Stimulated activated naive CD4-positive, alpha-beta T cell treated with Interleukin-2 at 50 U/mL for 16 hours (primary cell): Measurements from ENCODE around the gene SERTAD2.

Source experiments
- DNase-seq: peaks from one replicate; lab custom pipeline; 2025; lab: John Stamatoyannopoulos, UW

The SERTAD2 gene

DNA sequence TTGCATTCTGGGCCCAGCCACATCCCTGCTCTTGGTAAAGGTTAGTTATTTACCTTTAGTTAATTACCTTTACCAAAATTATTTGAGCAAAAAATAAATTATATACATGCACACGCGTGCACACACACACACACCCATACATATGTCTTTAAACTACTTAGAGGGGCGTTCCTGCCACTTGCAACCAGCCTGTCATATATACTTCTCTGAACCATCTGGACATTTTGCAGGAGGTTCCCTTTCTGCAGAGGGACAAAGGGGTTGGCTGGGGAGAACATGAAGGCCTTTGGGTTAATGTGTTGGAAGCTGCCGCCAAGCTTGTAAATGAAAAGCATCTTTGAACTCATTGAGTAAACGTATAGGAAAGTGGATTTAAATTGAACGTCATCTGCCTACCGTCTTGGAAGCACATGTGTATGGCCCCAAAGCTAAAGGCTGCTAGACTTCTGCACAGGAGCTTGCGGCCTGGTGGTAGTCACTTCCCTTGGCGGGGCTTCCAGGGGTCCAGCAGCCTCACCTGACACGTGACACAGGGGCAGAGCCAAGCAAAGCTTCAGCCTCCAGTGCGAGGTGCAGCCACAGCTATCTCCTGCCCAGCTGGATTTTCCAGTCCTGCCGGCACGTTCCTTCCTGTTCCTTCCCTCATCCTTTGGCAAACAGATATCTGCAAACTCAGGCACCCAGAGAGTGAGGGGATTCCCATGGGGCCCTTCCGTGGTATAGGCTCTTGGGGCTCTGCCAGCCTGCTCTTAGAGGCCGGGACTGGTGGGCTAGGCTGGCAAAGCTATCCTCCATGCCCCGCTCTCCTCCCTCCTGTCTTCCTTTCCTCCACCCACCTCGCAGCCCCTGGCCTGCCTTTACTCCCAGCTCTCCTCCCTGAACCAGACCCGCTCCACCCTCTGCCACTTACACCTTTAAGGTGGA, 46.1 kb downstream of the SERTAD2 start:
- DNase-seq: no peak

GRCh38 chr2:64606479-64607363, 47.0 kb downstream of the SERTAD2 start:
- peak; percentile 88 for DNase-seq

DNA sequence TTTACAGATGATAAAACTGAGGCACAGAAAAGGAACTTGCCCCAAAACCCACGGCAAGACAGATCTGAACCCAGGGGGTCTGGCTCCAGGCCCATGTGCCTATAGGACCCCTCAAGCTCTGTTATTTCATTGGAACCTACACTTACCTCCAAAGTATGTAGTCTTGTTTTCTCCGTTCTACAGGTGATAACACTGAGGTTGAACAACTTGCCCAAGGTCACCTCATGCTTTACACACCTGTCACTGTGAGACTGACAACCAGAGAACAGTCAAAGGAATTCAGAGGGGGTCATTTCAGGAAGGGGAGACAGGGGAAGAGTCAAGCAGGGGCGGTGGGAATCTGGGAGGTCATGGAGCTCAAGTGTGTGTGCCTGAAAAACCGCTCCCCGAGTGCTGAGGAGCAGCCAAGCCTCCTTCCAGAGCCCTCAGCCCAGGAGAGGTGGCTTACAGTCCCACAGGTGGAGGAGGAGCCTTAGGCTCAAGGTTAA, 47.7 kb downstream of the SERTAD2 start:
- no peak for DNase-seq

DNA sequence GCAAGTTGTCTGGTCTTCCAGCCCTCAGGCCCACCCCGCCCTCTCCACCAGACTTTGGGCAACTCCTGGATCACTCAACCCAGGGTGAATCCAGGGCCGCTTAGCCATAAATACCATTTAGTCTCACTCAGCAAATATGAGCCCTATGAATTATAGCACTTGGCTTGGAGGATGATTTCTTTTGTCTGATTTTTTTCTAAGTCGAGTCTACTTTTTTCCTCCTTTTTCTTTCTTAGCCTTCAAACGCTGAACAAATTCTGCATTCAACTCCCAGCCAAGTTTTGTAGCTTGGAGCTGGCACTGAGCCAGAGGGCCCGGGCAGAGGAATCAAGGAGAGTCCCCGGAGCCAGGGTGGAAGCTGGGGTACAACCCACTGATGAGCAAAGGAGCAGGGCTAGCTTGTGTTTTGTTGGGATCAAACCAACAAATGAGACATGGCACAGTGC, 48.7 kb downstream of the SERTAD2 start:
- no peak for DNase-seq

- DNase-seq: no peak
These were observed 49.6 kb downstream of the SERTAD2 start for GRCh38 chr2:64604155-64604554.

DNA sequence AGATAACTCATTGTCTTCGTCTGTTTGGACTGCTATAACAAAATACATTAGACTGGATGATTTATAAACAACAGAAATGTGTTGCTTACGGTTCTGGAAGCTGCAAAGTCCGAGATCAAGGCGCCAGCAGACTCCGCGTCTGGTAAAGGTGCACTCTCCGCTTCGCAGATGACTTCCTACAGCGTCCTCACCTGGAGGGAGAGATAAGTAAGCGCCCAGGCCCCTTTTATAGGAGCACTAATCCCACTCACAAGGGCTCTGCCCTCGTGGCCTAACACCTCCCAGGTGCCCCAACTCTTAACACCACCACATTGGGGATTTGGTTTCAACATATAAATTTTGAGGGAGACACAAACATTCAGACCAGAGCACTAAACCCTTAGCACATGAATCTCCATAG, 51.3 kb downstream of the SERTAD2 start:
- no peak for DNase-seq

DNA sequence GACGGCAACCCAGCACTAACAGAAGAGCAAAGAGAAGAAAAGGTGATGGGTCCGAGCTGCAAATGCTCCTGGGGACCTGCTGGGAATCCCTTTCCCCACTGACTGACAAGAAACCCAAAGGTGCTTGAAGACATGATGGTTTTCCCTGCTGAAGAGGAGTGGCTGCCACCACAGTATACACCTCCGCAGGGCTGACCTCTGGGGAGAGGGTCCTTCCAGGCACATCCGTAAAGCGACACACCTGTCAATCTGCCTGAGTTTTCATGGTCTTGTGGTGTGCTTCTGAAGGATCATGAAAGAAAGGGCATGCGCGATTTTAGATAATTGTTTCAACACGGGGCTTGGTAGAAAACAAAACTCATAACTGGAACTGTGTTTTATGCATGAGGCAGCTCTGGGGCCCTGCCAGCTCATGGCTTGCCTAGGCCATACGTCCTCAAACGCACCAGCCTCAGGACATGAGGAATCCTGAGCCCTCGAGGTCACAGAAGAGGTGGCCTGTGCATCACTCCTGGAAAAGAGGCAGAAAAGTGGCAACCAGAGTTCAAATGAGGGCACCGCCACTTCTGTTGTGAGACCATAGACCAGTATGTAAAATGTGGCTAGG, 51.8 kb downstream of the SERTAD2 start:
- DNase-seq: no peak

GRCh38 chr2:64601034-64601754, 52.5 kb downstream of the SERTAD2 start:
- DNase-seq: no peak

- no peak for DNase-seq
These were observed 54.2 kb downstream of the SERTAD2 start for GRCh38 chr2:64599469-64599868.

DNA sequence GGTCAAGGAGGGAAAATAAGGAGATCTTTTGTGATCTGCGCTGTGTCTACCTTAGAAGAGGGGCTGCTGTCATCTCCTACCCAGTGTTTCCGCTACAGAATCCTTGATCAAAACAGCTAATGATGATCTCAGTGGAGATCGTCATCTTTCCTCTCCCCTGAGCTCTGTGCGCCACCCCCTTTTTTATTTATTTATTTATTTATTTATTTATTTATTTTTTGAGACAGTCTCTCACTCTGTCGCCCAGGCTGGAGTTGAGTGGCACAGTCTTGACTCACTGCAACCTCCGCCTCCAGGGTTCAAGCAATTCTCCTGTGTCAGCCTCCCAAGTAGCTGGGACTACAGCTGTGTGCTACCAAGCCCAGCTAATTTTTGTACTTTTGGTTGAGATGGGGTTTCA, 55.5 kb downstream of the SERTAD2 start:
- DNase-seq: no peak

- no peak for DNase-seq
These were observed 58.1 kb downstream of the SERTAD2 start for GRCh38 chr2:64595397-64596176.

DNA sequence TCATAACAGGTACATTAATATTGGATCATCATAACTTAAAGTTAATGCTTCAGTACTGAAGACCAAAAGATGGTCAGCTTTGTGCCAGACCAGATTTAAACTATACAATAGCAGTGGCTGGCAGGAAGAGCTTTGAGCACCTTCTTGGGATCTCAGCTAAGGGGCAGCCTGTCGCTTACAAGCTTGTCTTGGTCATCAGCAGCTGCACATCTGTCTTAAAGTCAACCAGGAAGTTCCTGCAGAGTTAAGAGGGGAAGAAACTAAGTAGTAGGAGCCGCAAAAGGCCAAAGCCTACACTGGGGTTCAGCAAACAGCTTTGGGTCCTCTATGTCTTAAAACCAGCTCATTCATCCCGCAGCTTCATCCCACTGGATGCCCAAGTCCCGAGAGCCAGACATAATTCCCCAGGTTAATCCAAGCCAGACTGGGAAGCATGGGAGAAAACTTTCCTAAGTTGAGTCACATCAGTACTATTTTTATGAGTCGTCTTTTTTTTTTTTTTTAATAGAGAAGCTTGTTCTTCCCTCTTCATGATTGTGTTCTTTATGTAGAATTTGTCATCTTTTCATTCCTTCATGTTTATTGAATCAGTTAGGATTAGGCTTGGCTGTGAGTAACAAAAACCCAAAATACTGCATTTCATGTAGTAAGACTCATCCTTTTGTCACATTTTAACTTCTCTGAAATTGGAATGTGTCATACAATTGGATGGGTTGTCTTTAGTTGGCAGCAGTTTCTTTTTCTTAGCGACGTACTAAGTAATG, 59.3 kb downstream of the SERTAD2 start:
- DNase-seq: no peak

DNA sequence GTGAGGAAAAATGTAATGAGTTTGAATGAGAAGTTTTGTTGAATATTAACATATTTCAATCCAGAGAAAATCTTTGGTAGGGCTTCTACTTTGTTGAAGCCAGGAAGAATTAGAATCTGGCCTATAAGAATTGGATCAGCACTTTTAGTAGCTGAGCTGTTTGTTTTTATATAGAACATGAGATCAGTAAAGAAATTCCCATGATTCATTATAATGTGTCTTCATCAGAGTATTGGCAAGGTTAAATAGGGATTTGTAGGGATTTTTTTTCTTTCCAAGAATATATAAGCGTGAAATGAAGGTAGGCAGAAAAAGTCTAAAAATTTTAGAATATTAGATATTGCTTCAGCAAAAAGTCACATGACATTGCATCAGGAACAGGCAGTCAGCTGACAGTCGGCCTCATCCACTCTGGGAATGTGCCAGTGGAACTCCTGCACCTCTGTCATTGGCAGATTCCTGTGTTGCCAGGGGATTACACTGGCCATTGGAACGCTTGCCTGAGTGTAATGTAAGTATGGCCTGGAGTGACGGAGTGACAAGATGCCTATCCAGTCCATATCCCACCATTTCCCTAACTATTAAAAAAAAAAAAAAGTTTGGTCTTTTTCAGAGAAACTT, 60.6 kb downstream of the SERTAD2 start:
- DNase-seq: no peak

- DNase-seq: no peak
These were observed 62.5 kb downstream of the SERTAD2 start for GRCh38 chr2:64591188-64591587.

GRCh38 chr2:64587561-64587960, 66.2 kb downstream of the SERTAD2 start:
- no peak for DNase-seq

DNA sequence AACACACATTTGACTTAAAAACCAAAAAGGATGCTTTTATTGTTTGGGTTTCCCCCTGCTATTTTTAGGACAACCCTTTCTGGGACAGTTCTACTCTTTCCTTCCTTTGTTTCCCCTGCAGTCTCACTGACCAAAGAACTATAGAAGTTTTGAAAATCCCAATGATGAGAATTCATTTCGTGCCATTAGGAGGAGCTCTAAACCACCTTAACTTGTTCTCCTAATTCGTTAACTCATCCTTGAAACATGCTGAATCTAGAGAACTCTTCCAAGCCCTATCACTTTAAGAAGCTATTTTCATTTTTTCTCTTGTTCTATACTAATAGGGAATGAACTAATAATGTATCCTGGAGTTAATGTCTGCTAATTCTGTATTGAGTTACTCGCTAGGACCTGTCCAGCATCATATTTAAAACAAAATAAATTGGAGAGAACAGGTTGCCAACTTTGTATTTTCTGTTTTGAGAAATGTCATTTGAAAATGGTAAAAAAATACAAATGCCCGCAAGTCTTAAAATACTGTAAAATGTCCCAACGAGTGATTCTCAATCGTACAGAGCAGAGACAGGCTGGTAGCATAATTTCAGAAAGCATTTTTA, 66.7 kb downstream of the SERTAD2 start:
- DNase-seq: no peak

- no peak for DNase-seq
These were observed 67.7 kb downstream of the SERTAD2 start for GRCh38 chr2:64586054-64586453.

DNA sequence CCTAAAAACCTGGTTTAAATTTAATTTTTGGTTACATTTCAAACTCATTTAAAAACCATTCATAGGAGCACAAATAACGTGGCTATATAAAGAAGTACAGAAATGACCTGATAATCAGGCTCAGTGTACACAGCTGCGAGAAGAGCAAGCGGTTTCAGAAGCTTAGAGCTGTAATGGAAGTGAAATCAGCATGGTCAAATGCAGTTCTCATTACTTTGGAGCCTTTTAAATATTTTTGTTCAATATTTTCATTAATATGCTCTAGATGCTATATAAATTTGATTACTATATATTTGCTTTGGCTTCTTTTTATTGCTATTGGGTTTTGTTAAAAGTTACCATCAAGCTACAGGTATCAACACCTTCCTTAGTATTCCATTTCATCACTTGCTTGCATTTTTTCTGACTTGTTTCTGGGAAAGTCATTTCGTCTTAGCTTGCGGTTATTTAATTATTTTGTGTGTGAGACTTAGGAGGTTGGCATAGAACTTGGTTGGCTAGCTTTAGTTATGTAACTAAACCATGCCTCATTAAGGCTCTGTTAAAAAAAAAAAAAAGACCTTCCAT, 70.9 kb downstream of the SERTAD2 start:
- no peak for DNase-seq
